HL-60 (cell line): ENCODE results near the gene ATL3.

Source experiments
- DNase-seq, 2 experiments: peaks; one replicate each; pipeline ENCODE4 v3.0.0-alpha.2; 2010 to 2020; ENCODE audit warnings: low read depth in 1 of 2, low spot score in 1 of 2
- H3K27ac ChIP-seq: fragments of 250-450 bp; sonication (Bioruptor Pico); replicated peaks from 2 replicates; pipeline ENCODE4 v1.5.1; 2020; ENCODE audit warnings: mild to moderate bottlenecking, moderate library complexity
- H3K27me3 ChIP-seq: fragments of 250-450 bp; sonication (Bioruptor Pico); 2 replicates; pipeline ENCODE4 v1.5.1; 2021; ENCODE audit warnings: mild to moderate bottlenecking, moderate library complexity; ENCODE audit not compliant: insufficient read depth, poor library complexity, severe bottlenecking
- H3K4me3 ChIP-seq: replicated peaks from 2 replicates; pipeline ENCODE4 v1.5.1; 2011; ENCODE audit warnings: mild to moderate bottlenecking, control low read depth, low read length; ENCODE audit not compliant: insufficient read depth
- CTCF ChIP-seq: IDR thresholded peaks from one replicate; pipeline ENCODE4 v1.5.1; 2011; ENCODE audit warnings: low read length, control low read depth, inconsistent platforms; ENCODE audit not compliant: insufficient read depth
- GABPA ChIP-seq: IDR thresholded peaks from 2 replicates; pipeline ENCODE4 v1.6.1; 2012; ENCODE audit warnings: low read depth
- POLR2AphosphoS5 ChIP-seq: IDR thresholded peaks from 2 replicates; pipeline ENCODE4 v1.6.1; 2012; ENCODE audit warnings: low read depth
- REST ChIP-seq: IDR thresholded peaks from 2 replicates; pipeline ENCODE4 v1.6.1; 2012; ENCODE audit warnings: low read depth; ENCODE audit not compliant: insufficient replicate concordance
- SPI1 ChIP-seq: IDR thresholded peaks from 2 replicates; pipeline ENCODE4 v1.6.1; 2012; ENCODE audit warnings: low read depth, mild to moderate bottlenecking, borderline replicate concordance

Gene ATL3

GRCh38 chr11:63614136-63614671 is 57.0 kb downstream of the ATL3 start, which contains the start of gene PLAAT3:
Gene PLAAT3 (minus strand): TSS chr11:63614433. CDS start chr11:63614014, 419 bp downstream.
- TF ChIP-seq CTCF (no peak), REST (no peak), GABPA (no peak), SPI1 (no peak), POLR2AphosphoS5 (no peak)
- no peak for DNase-seq
- peak within 1 kb of the TSS; percentile 44 for H3K4me3 ChIP-seq
- peaks cover 20% of the 10 kb centered on the region for H3K27me3 ChIP-seq
- H3K27ac ChIP-seq, result no peak within 1 kb of the TSS

GRCh38 chr11:63613517-63614135 is 57.5 kb downstream of the ATL3 start:
- peaks cover 20% of the 10 kb centered on the region for H3K27me3 ChIP-seq
- DNase-seq, result no peak
- no peak overlapping the region for H3K27ac ChIP-seq
- peak overlapping the region; percentile 44 for H3K4me3 ChIP-seq
- no peak for TF ChIP-seq CTCF
- TF ChIP-seq GABPA, result no peak
- TF ChIP-seq REST, result no peak
- no peak for TF ChIP-seq POLR2AphosphoS5
- TF ChIP-seq SPI1, result no peak

- no peak overlapping the region for H3K4me3 ChIP-seq
Observed at GRCh38 chr11:63612181-63612580, 59.0 kb downstream of the ATL3 start.

More at GRCh38 chr11:63612181-63612580, 59.0 kb downstream of the ATL3 start:
- H3K27me3 ChIP-seq, result peaks cover 20% of the 10 kb centered on the region
- H3K27ac ChIP-seq, result no peak overlapping the region
- TF ChIP-seq CTCF (no peak), REST (no peak), POLR2AphosphoS5 (no peak), GABPA (no peak), SPI1 (no peak)
- no peak for DNase-seq
